ENCODE measurements around the gene LIX1L. TPM values are rescaled to one million over a fixed set of nuclear protein-coding genes. Genes with fewer than 3 reads are reported as not detected.
A peak's percentile ranks its signal among the peaks of the same experiment; 100 is the strongest.

LIX1L gene
- total RNA-seq, 4 donors from 2014 or later = 30.8 to 57.1 (median 41.5) TPM

- peak overlapping the region; percentile 50 to 79 (median 61) for H3K4me3 ChIP-seq
- no peak for DNase-seq (ENCODE audit: low spot score in 2 of 2)
- H3K4me1 ChIP-seq = peaks cover 0 to 70% (median 27%) of the 10 kb centered on the region in 4 donors
- TF ChIP-seq POLR2A (IDR thresholded peaks at IDR 0.05) = peak in 1 of 2 donors; percentile 22
- no peak for TF ChIP-seq EP300 (IDR thresholded peaks at IDR 0.05)
- no peak for TF ChIP-seq CTCF (IDR thresholded peaks at IDR 0.05)
- no peaks in the 10 kb centered on the region for H3K27me3 ChIP-seq
- 11 to 12% methylated on average over 17 to 23 of the region's 36 CpGs for WGBS, 2 donors
- H3K36me3 ChIP-seq = peaks cover 0 to 6% (median 0%) of the 10 kb centered on the region in 3 donors
- H3K9me3 ChIP-seq = peaks cover 0 to 5% (median 0%) of the 10 kb centered on the region in 4 donors
- H3K27ac ChIP-seq = peak overlapping the region; percentile 84 to 97 (median 94)
Observed at GRCh38 chr1:145962157-145963102, 4.6 kb upstream of the LIX1L start.

GRCh38 chr1:145961425-145962156 is 3.8 kb upstream of the LIX1L start:
- no peaks in the 10 kb centered on the region for H3K36me3 ChIP-seq
- peak overlapping the region; percentile 50 to 79 (median 61) for H3K4me3 ChIP-seq
- WGBS, 2 donors = 0% methylated on average over 27 to 44 of the region's 57 CpGs
- no peak for DNase-seq (ENCODE audit: low spot score in 2 of 2)
- H3K9me3 ChIP-seq = no peaks in the 10 kb centered on the region
- peaks cover 0 to 74% (median 28%) of the 10 kb centered on the region in 4 donors for H3K4me1 ChIP-seq
- no peaks in the 10 kb centered on the region for H3K27me3 ChIP-seq
- peak overlapping the region; percentile 84 to 97 (median 94) for H3K27ac ChIP-seq
- TF ChIP-seq CTCF (IDR thresholded peaks at IDR 0.05) = no peak
- TF ChIP-seq EP300 (IDR thresholded peaks at IDR 0.05) = peak in 1 of 2 donors; percentile 55
- TF ChIP-seq POLR2A (IDR thresholded peaks at IDR 0.05) = peak in 1 of 2 donors; percentile 23

GRCh38 chr1:145961109-145961424 is 3.2 kb upstream of the LIX1L start:
- 1 to 2% methylated on average over 15 to 22 of the region's 22 CpGs for WGBS, 2 donors
- Histone ChIP-seq H3K36me3 (no peaks in the 10 kb centered on the region), H3K4me1 (peaks cover 0 to 77% (median 33%) of the 10 kb centered on the region in 4 donors)

GRCh38 chr1:145960468-145961108 is 2.8 kb upstream of the LIX1L start:
- Histone ChIP-seq H3K4me3 (peak overlapping the region; percentile 50 to 79 (median 61)), H3K27ac (peak overlapping the region; percentile 84 to 97 (median 94)), H3K27me3 (no peaks in the 10 kb centered on the region), H3K4me1 (peaks cover 0 to 77% (median 38%) of the 10 kb centered on the region in 4 donors), H3K36me3 (no peaks in the 10 kb centered on the region), H3K9me3 (no peaks in the 10 kb centered on the region)
- WGBS, 2 donors = 0% methylated on average over 20 to 43 of the region's 44 CpGs
- no peak for DNase-seq (ENCODE audit: low spot score in 2 of 2)
- peak; percentile 23 to 73 for TF ChIP-seq POLR2A (IDR thresholded peaks at IDR 0.05)
- TF ChIP-seq EP300 (IDR thresholded peaks at IDR 0.05) = peak in 1 of 2 donors; percentile 83
- peak in 4 of 5 experiments; percentile 11 to 39 (median 21) for TF ChIP-seq CTCF (IDR thresholded peaks at IDR 0.05)

More at GRCh38 chr1:145961109-145961424, 3.2 kb upstream of the LIX1L start:
- no peak for TF ChIP-seq EP300 (IDR thresholded peaks at IDR 0.05)
- TF ChIP-seq POLR2A (IDR thresholded peaks at IDR 0.05) = no peak
- no peak for TF ChIP-seq CTCF (IDR thresholded peaks at IDR 0.05)
- Histone ChIP-seq H3K4me3 (peak overlapping the region; percentile 50 to 79 (median 61)), H3K9me3 (no peaks in the 10 kb centered on the region), H3K27ac (peak overlapping the region; percentile 84 to 97 (median 94)), H3K27me3 (no peaks in the 10 kb centered on the region)
- DNase-seq (ENCODE audit: low spot score in 2 of 2) = no peak
